ENCODE measurements around the gene ATIC.
"Not testable (repeated sequence)": the region's sequence is repeated elsewhere in the genome, so short reads cannot be mapped to it uniquely, and the experiment has no call there.

The ATIC gene

GRCh38 chr2:215311625-215312396 is at the start of gene ATIC:
Gene ATIC (plus strand): TSS chr2:215312059. CDS start chr2:215312143, 84 bp downstream.
- peak; percentile 75 for DNase-seq (ENCODE audit: low read depth)

- DNase-seq (ENCODE audit: low read depth): no peak
These were observed 49.6 kb upstream of the ATIC start for GRCh38 chr2:215262303-215262702.

- no peak for DNase-seq (ENCODE audit: low read depth)
These were observed 49.0 kb upstream of the ATIC start for GRCh38 chr2:215262741-215263362.

- no peak for DNase-seq (ENCODE audit: low read depth)
These were observed 47.5 kb upstream of the ATIC start for GRCh38 chr2:215264374-215264773.

GRCh38 chr2:215269397-215270117 is 42.3 kb upstream of the ATIC start:
- peak; percentile 24 for DNase-seq (ENCODE audit: low read depth)

GRCh38 chr2:215270118-215270451 is 41.8 kb upstream of the ATIC start:
- no peak for DNase-seq (ENCODE audit: low read depth)

- no peak for DNase-seq (ENCODE audit: low read depth)
These were observed 40.4 kb upstream of the ATIC start for GRCh38 chr2:215271446-215271845.

- DNase-seq (ENCODE audit: low read depth): no peak
These were observed 38.9 kb upstream of the ATIC start for GRCh38 chr2:215272918-215273317.

- no peak for DNase-seq (ENCODE audit: low read depth)
These were observed 37.0 kb upstream of the ATIC start for GRCh38 chr2:215274829-215275228.

- no peak for DNase-seq (ENCODE audit: low read depth)
These were observed 36.0 kb upstream of the ATIC start for GRCh38 chr2:215275824-215276223.

GRCh38 chr2:215277944-215278343 is 33.9 kb upstream of the ATIC start:
- DNase-seq (ENCODE audit: low read depth): no peak

GRCh38 chr2:215280326-215280725 is 31.5 kb upstream of the ATIC start:
- DNase-seq (ENCODE audit: low read depth): no peak

- DNase-seq (ENCODE audit: low read depth): no peak
These were observed 28.6 kb upstream of the ATIC start for GRCh38 chr2:215283221-215283620.

- DNase-seq (ENCODE audit: low read depth): no peak
These were observed 25.6 kb upstream of the ATIC start for GRCh38 chr2:215286309-215286708.

GRCh38 chr2:215288112-215288815 is 23.6 kb upstream of the ATIC start:
- no peak for DNase-seq (ENCODE audit: low read depth)

GRCh38 chr2:215290980-215291599 is 20.8 kb upstream of the ATIC start:
- DNase-seq (ENCODE audit: low read depth): no peak

GRCh38 chr2:215293879-215294278 is 18.0 kb upstream of the ATIC start:
- DNase-seq (ENCODE audit: low read depth): no peak

GRCh38 chr2:215299337-215299859 is 12.5 kb upstream of the ATIC start:
- no peak for DNase-seq (ENCODE audit: low read depth)

- no peak for DNase-seq (ENCODE audit: low read depth)
These were observed 9.9 kb upstream of the ATIC start for GRCh38 chr2:215301994-215302393.

- DNase-seq (ENCODE audit: low read depth): not testable (repeated sequence)
These were observed 617 bp upstream of the ATIC start for GRCh38 chr2:215311259-215311624.

- no peak for DNase-seq (ENCODE audit: low read depth)
These were observed 1.4 kb downstream of the ATIC start for GRCh38 chr2:215313255-215313613.

GRCh38 chr2:215314896-215315295 is 3.0 kb downstream of the ATIC start:
- DNase-seq (ENCODE audit: low read depth): no peak

Measured in stimulated activated CD8-positive, alpha-beta memory T cell treated with anti-CD3 and anti-CD28 coated beads, Interleukin-15, amount 100 ng/mL, for 1 hour (primary cell).